Tibial artery (tissue), 4 donors: Measurements from ENCODE around the gene FAM168B.
"Not testable (repeated sequence)": the region's sequence is repeated elsewhere in the genome, so short reads cannot be mapped to it uniquely, and the experiment has no call there.

Experiments used
- DNase-seq, 2 donors: peaks; one replicate each; pipeline ENCODE4 v3.0.0-alpha.2; 2019
- H3K27ac ChIP-seq, 2 donors: fragments of 200-600 bp; sonication (generic) in 1 of 2; 1 replicate in 1 of 2; 2 replicates in 1 of 2; pipeline ENCODE4 v1.5.1; 2018 to 2019; ENCODE audit warnings: mild to moderate bottlenecking in 1 of 2
- H3K27me3 ChIP-seq, 2 donors: fragments of 200-600 bp; sonication (generic) in 1 of 2; one replicate each; pipeline versions ENCODE4 v1.5.1 to v1.6.0; 2016 to 2019
- H3K36me3 ChIP-seq, 3 donors: fragments of 200-600 bp; sonication (generic) in 2 of 3; one replicate each; pipeline ENCODE4 v1.5.1; 2016 to 2019; ENCODE audit warnings: mild to moderate bottlenecking in 2 of 3
- H3K4me1 ChIP-seq, 4 donors: fragments of 200-600 bp; sonication (generic) in 2 of 4; 1 replicate in 3 of 4; 2 replicates in 1 of 4; pipeline ENCODE4 v1.5.1; 2016 to 2019
- H3K4me3 ChIP-seq, 2 donors: fragments of 200-600 bp; sonication (generic) in 1 of 2; 1 replicate in 1 of 2; 2 replicates in 1 of 2; pipeline ENCODE4 v1.5.1; 2018 to 2019; ENCODE audit warnings: mild to moderate bottlenecking in 2 of 2
- H3K9me3 ChIP-seq, 3 donors: fragments of 200-600 bp; sonication (generic) in 1 of 3; one replicate each; pipeline ENCODE4 v1.5.1; 2016 to 2019
- intact Hi-C: fragments of 100-400 bp; cut with DNase I; formaldehyde crosslinking; loops from one replicate; pipeline ENCODE4 v1.15.0; 2023; ENCODE audit warnings: low total_unique reads
- TF ChIP-seq, protein P1 (sequence below), 2 experiments: fragments of 200-600 bp in 1 of 2; fragments of 450-650 bp in 1 of 2; IDR thresholded peaks; one replicate each; pipeline ENCODE4 v1.5.1; 2017 to 2019; ENCODE audit warnings: antibody characterized with exemption in 2 of 2, mild to moderate bottlenecking in 1 of 2, moderate library complexity in 1 of 2

FAM168B gene

DNA sequence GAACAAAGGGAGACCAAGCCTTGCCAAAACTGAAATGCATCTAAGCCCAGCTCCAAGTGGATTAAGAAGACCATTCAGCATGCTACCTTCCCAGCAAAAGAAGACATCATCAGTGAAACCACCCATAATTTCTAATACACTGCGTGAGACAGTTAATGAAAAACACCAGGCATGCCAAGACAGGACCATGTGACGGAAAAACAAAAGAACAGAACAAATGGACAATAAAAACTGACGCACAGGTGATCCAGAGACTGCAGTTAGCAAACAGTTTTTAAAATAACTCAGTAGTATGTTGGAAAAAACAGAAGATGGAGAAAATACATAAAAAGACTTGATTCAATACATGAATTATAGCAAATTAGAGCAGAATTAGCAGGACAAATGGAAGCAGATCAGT, 15.3 kb downstream of the FAM168B start:
- Histone ChIP-seq H3K36me3 (peaks cover 26 to 89% (median 45%) of the 10 kb centered on the region in 3 donors), H3K27ac (no peak overlapping the region), H3K4me1 (peaks cover 0 to 11% (median 3%) of the 10 kb centered on the region in 4 donors), H3K27me3 (no peaks in the 10 kb centered on the region), H3K4me3 (no peak overlapping the region), H3K9me3 (no peaks in the 10 kb centered on the region)
- TF ChIP-seq, protein P1, sequence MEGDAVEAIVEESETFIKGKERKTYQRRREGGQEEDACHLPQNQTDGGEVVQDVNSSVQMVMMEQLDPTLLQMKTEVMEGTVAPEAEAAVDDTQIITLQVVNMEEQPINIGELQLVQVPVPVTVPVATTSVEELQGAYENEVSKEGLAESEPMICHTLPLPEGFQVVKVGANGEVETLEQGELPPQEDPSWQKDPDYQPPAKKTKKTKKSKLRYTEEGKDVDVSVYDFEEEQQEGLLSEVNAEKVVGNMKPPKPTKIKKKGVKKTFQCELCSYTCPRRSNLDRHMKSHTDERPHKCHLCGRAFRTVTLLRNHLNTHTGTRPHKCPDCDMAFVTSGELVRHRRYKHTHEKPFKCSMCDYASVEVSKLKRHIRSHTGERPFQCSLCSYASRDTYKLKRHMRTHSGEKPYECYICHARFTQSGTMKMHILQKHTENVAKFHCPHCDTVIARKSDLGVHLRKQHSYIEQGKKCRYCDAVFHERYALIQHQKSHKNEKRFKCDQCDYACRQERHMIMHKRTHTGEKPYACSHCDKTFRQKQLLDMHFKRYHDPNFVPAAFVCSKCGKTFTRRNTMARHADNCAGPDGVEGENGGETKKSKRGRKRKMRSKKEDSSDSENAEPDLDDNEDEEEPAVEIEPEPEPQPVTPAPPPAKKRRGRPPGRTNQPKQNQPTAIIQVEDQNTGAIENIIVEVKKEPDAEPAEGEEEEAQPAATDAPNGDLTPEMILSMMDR (IDR thresholded peaks at IDR 0.05): no peak
- no peak for DNase-seq
- intact Hi-C loops: no loop called here

DNA sequence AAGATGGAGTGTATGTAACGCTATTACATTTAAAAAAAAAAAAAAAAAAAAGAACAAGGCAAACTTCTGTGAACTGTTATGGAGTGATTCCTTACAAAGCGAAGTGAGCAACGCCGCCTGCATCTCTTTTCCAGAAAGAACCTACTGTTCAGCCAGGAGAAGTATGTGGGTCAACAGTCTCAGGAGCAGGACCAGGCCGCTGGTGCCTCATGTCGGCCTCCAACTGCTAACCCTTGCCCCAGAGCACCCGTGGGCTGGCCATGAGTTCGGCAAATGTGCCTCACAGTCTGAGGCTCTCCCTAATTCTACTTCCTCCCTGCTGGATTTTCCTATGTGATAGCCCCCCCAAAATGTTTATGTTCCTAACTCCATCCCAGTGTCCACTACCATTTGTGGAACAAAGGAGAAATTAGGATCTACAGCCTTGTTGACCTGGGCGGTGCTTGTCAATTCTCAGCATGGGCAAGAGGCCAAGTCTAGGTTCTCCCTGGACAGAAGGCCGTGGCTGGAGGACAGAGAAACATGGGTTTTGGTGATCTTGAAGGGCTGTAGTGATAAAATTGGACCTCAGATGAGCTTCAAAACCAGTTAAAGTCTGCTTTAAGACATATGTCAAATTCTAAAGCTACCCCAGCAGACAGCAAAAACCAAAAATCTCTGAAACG, 15.9 kb downstream of the FAM168B start:
- H3K27ac ChIP-seq: no peak overlapping the region
- TF ChIP-seq, protein P1 (IDR thresholded peaks at IDR 0.05): no peak
- no peak for DNase-seq
- H3K9me3 ChIP-seq: no peaks in the 10 kb centered on the region
- intact Hi-C loops: no loop called here
- H3K36me3 ChIP-seq: peaks cover 25 to 94% (median 46%) of the 10 kb centered on the region in 3 donors
- H3K4me3 ChIP-seq: no peak overlapping the region
- H3K4me1 ChIP-seq: peaks cover 0 to 11% (median 3%) of the 10 kb centered on the region in 4 donors
- H3K27me3 ChIP-seq: no peaks in the 10 kb centered on the region

DNA sequence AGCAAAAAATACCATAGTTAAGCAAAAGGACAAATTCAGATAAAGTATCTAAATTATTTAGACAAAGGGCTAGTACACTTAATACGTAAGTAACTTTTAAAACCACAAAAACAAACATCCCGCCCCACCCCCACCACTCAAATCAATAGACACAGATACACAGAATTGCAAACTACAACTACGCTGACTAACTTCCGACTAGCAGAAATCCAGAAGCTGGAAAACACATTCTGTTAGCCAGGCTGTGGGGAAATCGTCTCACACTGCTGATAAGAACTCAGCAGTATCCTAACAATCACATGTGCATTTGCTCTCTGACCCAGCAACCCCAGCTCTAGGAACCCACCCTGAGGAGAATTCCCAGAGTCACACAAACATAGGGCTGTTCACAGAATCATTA, 16.6 kb downstream of the FAM168B start:
- Histone ChIP-seq H3K4me1 (peaks cover 0 to 11% (median 3%) of the 10 kb centered on the region in 4 donors), H3K27me3 (no peaks in the 10 kb centered on the region), H3K36me3 (peaks cover 19 to 94% (median 52%) of the 10 kb centered on the region in 3 donors), H3K9me3 (no peaks in the 10 kb centered on the region), H3K4me3 (no peak overlapping the region), H3K27ac (no peak overlapping the region)
- TF ChIP-seq, protein P1 (IDR thresholded peaks at IDR 0.05): no peak
- DNase-seq: no peak
- intact Hi-C loops: no loop called here

DNA sequence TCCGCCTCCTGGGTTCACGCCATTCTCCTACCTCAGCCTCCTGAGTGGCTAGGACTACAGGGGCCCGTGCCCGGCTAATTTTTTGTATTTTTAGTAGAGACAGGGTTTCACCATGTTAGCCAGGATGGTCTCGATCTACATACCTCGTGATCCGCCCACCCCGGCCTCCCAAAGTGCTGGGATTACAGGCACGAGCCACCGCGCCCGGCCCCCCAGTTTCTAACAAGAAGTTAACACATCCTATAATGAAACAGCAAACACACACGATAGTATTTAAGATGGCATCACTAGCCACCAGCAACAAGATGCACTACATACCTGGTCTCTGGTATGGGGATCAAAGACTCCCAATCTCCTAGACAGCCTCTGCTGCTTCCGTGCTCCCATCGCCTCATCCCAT, 17.7 kb downstream of the FAM168B start:
- H3K27ac ChIP-seq, intact Hi-C loops, DNase-seq, H3K4me3 ChIP-seq, H3K27me3 ChIP-seq, H3K9me3 ChIP-seq: not testable (repeated sequence)
- Histone ChIP-seq H3K36me3 (peaks cover 24 to 94% (median 56%) of the 10 kb centered on the region in 3 donors), H3K4me1 (peaks cover 0 to 11% (median 3%) of the 10 kb centered on the region in 4 donors)

DNA sequence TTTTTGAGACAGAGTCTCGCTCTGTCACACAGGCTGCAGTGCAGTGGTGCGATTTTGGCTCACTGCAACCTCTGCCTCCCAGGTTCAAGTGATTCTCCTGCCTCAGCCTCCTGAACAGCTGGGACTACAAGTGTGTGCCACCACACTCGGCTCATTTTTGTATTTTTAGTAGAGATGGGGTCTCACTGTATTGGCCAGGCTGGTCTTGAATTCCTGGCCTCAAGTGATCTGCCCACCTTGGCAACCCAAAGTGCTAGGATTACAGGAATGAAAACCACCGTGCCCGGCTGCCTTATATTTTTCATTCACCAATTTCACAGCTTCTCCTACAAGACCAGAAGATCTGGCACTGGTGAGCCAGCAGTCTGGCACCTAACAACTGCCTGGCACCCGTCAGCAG, 25.1 kb downstream of the FAM168B start:
- intact Hi-C loops, H3K27me3 ChIP-seq, DNase-seq, H3K9me3 ChIP-seq, H3K4me3 ChIP-seq, H3K27ac ChIP-seq: not testable (repeated sequence)
- Histone ChIP-seq H3K36me3 (peaks cover 21 to 57% (median 37%) of the 10 kb centered on the region in 3 donors), H3K4me1 (peaks cover 0 to 20% (median 6%) of the 10 kb centered on the region in 4 donors)

DNA sequence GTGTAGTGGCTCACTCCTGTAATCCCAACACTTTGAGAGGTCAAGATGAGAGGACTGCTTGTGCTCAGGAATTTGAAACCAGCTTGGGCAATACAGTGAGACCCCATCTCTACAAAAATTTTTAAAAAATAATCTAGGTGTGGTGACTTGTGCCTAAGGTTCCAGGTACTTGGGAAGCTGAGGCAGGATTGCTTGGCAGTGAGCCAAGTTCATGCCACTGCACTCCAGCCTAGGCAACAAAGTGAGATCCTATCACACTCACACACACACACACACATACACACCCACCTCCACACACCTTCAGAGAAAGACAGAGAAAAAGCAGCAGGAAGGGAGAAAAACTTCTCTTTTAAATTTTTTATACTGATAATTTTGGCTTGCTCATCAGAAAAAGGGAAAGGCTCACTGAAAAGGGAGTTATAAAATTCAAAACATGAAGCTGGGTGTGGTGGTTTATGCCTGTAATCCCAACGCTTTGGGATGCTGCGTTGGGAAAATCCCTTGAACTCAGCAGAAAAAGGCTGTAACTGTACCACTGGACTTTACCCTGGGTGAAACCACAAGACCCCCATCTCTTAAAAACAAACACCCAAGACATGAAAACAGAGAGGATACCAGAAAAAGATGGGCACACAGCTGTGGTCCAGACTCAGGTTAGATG, 25.7 kb downstream of the FAM168B start:
- intact Hi-C loops: no loop called here
- peaks cover 21 to 55% (median 37%) of the 10 kb centered on the region in 3 donors for H3K36me3 ChIP-seq

More for the DNA sequence above, 25.7 kb downstream of the FAM168B start:
- no peak for DNase-seq
- H3K27ac ChIP-seq: no peak overlapping the region
- peaks cover 0 to 20% (median 6%) of the 10 kb centered on the region in 4 donors for H3K4me1 ChIP-seq
- TF ChIP-seq, protein P1 (IDR thresholded peaks at IDR 0.05): no peak
- no peaks in the 10 kb centered on the region for H3K9me3 ChIP-seq
- no peak overlapping the region for H3K4me3 ChIP-seq
- H3K27me3 ChIP-seq: no peaks in the 10 kb centered on the region
